ENCODE data around the gene LIPT2. TPM values are rescaled to one million over a fixed set of nuclear protein-coding genes. Genes with fewer than 3 reads are reported as not detected.

The LIPT2 gene
- polyA plus RNA-seq, 5 donors, result 3.1 to 5.4 (median 5.1) TPM

Other genes starting within 250 kb of the LIPT2 start
- gene P4HA3, start 182.1 kb downstream of the LIPT2 start, polyA plus RNA-seq (ENCODE audit: insufficient read depth in 1 of 5, insufficient read length in 5 of 5, low replicate concordance in 1 of 5), result 1 to 10 TPM; 1.8 to 3.1 (median 2.6) TPM
- gene PGM2L1, start 95.3 kb downstream of the LIPT2 start, polyA plus RNA-seq (ENCODE audit: insufficient read depth in 1 of 5, insufficient read length in 5 of 5, low replicate concordance in 1 of 5), result 1 to 10 TPM; 3.5 to 6.6 (median 5.3) TPM
- gene KCNE3, start 26.2 kb downstream of the LIPT2 start, polyA plus RNA-seq (ENCODE audit: insufficient read depth in 1 of 5, insufficient read length in 5 of 5, low replicate concordance in 1 of 5), result 10 to 100 TPM in 4 of 5 donors, 1 to 10 TPM in 1; 8.0 to 15.5 (median 13.4) TPM
- 10 to 100 TPM; 25.5 to 43.3 (median 35.3) TPM for gene POLD3, start 98.9 kb upstream of the LIPT2 start, polyA plus RNA-seq (ENCODE audit: insufficient read depth in 1 of 5, insufficient read length in 5 of 5, low replicate concordance in 1 of 5)
- under 1 TPM; 0.26 to 0.73 (median 0.58) TPM for gene CHRDL2, start 237.7 kb upstream of the LIPT2 start, polyA plus RNA-seq (ENCODE audit: insufficient read depth in 1 of 5, insufficient read length in 5 of 5, low replicate concordance in 1 of 5)

Measured in right lung (tissue), 5 donors.